Liver (tissue), 9 donors: ENCODE results near the gene ARHGAP28. TPM values are rescaled to one million over a fixed set of nuclear protein-coding genes. Genes with fewer than 3 reads are reported as not detected.

Experiments
- DNase-seq: peaks from one replicate; pipeline ENCODE4 v3.0.0-alpha.2; 2017; ENCODE audit warnings: low spot score
- H3K27ac ChIP-seq, 2 donors: one replicate each; pipeline ENCODE4 v1.7.0; 2013; ENCODE audit warnings: inconsistent platforms in 2 of 2, low read length in 2 of 2, control low read depth in 1 of 2, low read depth in 1 of 2, mild to moderate bottlenecking in 1 of 2
- H3K27me3 ChIP-seq, 4 donors: one replicate each; pipeline versions ENCODE4 v1.6.1 to v1.7.0; 2013; ENCODE audit warnings: low read length in 3 of 4, inconsistent platforms in 1 of 4, mild to moderate bottlenecking in 1 of 4, moderate library complexity in 1 of 4; ENCODE audit not compliant: control insufficient read depth in 4 of 4, insufficient read depth in 4 of 4
- H3K36me3 ChIP-seq, 4 donors: one replicate each; pipeline versions ENCODE4 v1.6.1 to v1.7.0; 2013; ENCODE audit warnings: low read length in 3 of 4, mild to moderate bottlenecking in 3 of 4, low read depth in 1 of 4, moderate library complexity in 1 of 4; ENCODE audit not compliant: control insufficient read depth in 4 of 4, insufficient read depth in 3 of 4
- H3K4me1 ChIP-seq, 4 donors: one replicate each; pipeline versions ENCODE4 v1.6.1 to v1.7.0; 2013; ENCODE audit warnings: low read length in 3 of 4, mild to moderate bottlenecking in 3 of 4, moderate library complexity in 1 of 4; ENCODE audit not compliant: control insufficient read depth in 4 of 4, insufficient read depth in 4 of 4
- H3K4me3 ChIP-seq, 3 donors: one replicate each; pipeline versions ENCODE4 v1.6.1 to v1.7.0; 2013; ENCODE audit warnings: low read length in 3 of 3, control low read depth in 1 of 3, low read depth in 1 of 3, mild to moderate bottlenecking in 1 of 3
- H3K9ac ChIP-seq, 2 donors: one replicate each; pipeline ENCODE4 v1.7.0; 2013; ENCODE audit warnings: low read length in 2 of 2, mild to moderate bottlenecking in 2 of 2, moderate library complexity in 2 of 2, control low read depth in 1 of 2, low read depth in 1 of 2
- H3K9me3 ChIP-seq, 4 donors: one replicate each; pipeline versions ENCODE4 v1.6.1 to v1.7.0; 2013; ENCODE audit warnings: low read length in 3 of 4; ENCODE audit not compliant: control insufficient read depth in 4 of 4
- ATF3 ChIP-seq: IDR thresholded peaks from 2 replicates; pipeline ENCODE4 v1.6.1; 2016; ENCODE audit warnings: antibody characterized with exemption
- CTCF ChIP-seq: fragments of 150-350 bp; IDR thresholded peaks from 2 replicates; pipeline ENCODE4 v1.5.1; 2017; ENCODE audit warnings: improper control_type of control experiment, low read depth, low read length; ENCODE audit not compliant: missing input control
- FOXA1 ChIP-seq: IDR thresholded peaks from 2 replicates; pipeline ENCODE4 v1.6.1; 2016; ENCODE audit warnings: antibody characterized with exemption
- FOXA2 ChIP-seq: IDR thresholded peaks from 2 replicates; pipeline ENCODE4 v1.6.1; 2016; ENCODE audit warnings: antibody characterized with exemption
- GABPA ChIP-seq, 2 donors: IDR thresholded peaks in 1 of 2; conservative IDR thresholded peaks in 1 of 2; 2 replicates each; pipeline ENCODE4 v1.6.1; 2016; ENCODE audit warnings: antibody characterized with exemption in 2 of 2, mild to moderate bottlenecking in 1 of 2, moderate library complexity in 1 of 2
- HNF4G ChIP-seq: IDR thresholded peaks from 2 replicates; pipeline ENCODE4 v1.6.1; 2016; ENCODE audit warnings: antibody characterized with exemption
- MAX ChIP-seq: IDR thresholded peaks from 2 replicates; pipeline ENCODE4 v1.6.1; 2016; ENCODE audit warnings: antibody characterized with exemption
- RAD21 ChIP-seq, 2 donors: IDR thresholded peaks; 2 replicates each; pipeline ENCODE4 v1.6.1; 2016; ENCODE audit warnings: antibody characterized with exemption in 2 of 2, mild to moderate bottlenecking in 2 of 2
- REST ChIP-seq: IDR thresholded peaks from 2 replicates; pipeline ENCODE4 v1.6.1; 2016; ENCODE audit warnings: antibody characterized with exemption, mild to moderate bottlenecking
- RXRA ChIP-seq, 2 donors: IDR thresholded peaks; 2 replicates each; pipeline ENCODE4 v1.6.1; 2017 to 2018; ENCODE audit warnings: antibody characterized with exemption in 2 of 2, mild to moderate bottlenecking in 1 of 2
- SP1 ChIP-seq: IDR thresholded peaks from 2 replicates; pipeline ENCODE4 v1.6.1; 2018; ENCODE audit warnings: antibody characterized with exemption, mild to moderate bottlenecking
- YY1 ChIP-seq: IDR thresholded peaks from 2 replicates; pipeline ENCODE4 v1.6.1; 2016; ENCODE audit warnings: antibody characterized with exemption, mild to moderate bottlenecking
- whole genome bisulfite sequencing: extraction: QIAGEN DNeasy Blood & Tissue Kit; methylation state at CpG from one replicate; pipeline ENCODE4 v1.1.7; 2013; 5-methylcytosine and 5-hydroxymethylcytosine counted together
- polyA plus RNA-seq, 2 donors: library from polyadenylated mRNA; stranded (reverse) in 1 of 2; unstranded in 1 of 2; fragments of 200-250 nt in 1 of 2; fragments of >200 nt in 1 of 2; fragmentation: Nextera tagmentation in 1 of 2; extraction: Ambion mirVana in 1 of 2; gene quantifications; one replicate each; pipeline versions ENCODE4 v1.2.1 to v1.2.3, GENCODE V29; 2013 to 2015
- total RNA-seq, 2 donors: library from RNA; depleted of rRNA; stranded (reverse); fragments of >200 nt; gene quantifications; one replicate each; pipeline ENCODE4 v1.2.3, GENCODE V29; 2014
- TF ChIP-seq, protein P1 (sequence below): IDR thresholded peaks from 2 replicates; pipeline ENCODE4 v1.6.1; 2016; ENCODE audit warnings: antibody characterized with exemption
- donor health status: healthy.
- donor health status: healthy.
- donor health status: healthy.
- donor health status: healthy.
- donor health status: healthy.

The ARHGAP28 gene
- total and polyA plus RNA-seq, 4 donors = 0.14 to 2.1 (median 0.69) TPM

DNA sequence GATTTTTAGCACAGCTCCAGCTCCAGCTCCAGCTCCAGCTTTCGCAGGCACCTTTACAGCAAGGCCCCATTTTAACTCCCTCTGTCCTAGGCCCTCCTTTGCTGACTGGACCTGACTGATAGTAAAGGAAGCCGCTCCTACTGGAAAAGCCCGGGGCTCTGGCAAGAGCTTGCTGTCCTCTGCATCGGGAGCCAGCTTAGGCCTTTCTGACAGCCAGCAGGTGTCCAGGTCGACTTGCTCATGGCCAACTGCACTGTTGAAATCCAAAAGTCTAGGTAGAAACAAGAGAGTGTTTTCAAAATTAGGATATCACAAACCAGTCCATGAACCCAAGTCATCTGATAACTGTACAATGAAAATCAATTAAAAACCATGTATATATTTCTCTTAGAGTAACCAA, 227.0 kb downstream of the ARHGAP28 start:
- Histone ChIP-seq H3K36me3 (no peaks in the 10 kb centered on the region), H3K27me3 (peaks cover 0 to 2% (median 0%) of the 10 kb centered on the region in 4 donors), H3K9ac (no peak overlapping the region), H3K4me1 (no peaks in the 10 kb centered on the region), H3K9me3 (peaks cover 0 to 2% (median 0%) of the 10 kb centered on the region in 4 donors), H3K4me3 (no peak overlapping the region), H3K27ac (no peak overlapping the region)
- DNase-seq = no peak
- WGBS = 93% methylated on average over 5 of the region's 5 CpGs
- TF ChIP-seq ATF3 = no peak
- TF ChIP-seq FOXA2 = no peak
- no peak for TF ChIP-seq RAD21 (IDR thresholded peaks at IDR 0.05)

GRCh38 chr18:6956999-6957398, 227.5 kb downstream of the ARHGAP28 start:
- H3K9ac ChIP-seq = no peak overlapping the region
- H3K27me3 ChIP-seq = peaks cover 0 to 2% (median 0%) of the 10 kb centered on the region in 4 donors
- no peak overlapping the region for H3K4me3 ChIP-seq
- TF ChIP-seq GABPA (IDR thresholded peaks at IDR 0.05 in 1 of 2, conservative IDR thresholded peaks at IDR 0.05 in 1 of 2) (no peak), FOXA1 (no peak), CTCF (no peak), REST (no peak), FOXA2 (no peak), MAX (no peak), RXRA (IDR thresholded peaks at IDR 0.05) (no peak), YY1 (no peak), RAD21 (IDR thresholded peaks at IDR 0.05) (no peak), ATF3 (no peak), SP1 (no peak), HNF4G (no peak)
- TF ChIP-seq, protein P1, sequence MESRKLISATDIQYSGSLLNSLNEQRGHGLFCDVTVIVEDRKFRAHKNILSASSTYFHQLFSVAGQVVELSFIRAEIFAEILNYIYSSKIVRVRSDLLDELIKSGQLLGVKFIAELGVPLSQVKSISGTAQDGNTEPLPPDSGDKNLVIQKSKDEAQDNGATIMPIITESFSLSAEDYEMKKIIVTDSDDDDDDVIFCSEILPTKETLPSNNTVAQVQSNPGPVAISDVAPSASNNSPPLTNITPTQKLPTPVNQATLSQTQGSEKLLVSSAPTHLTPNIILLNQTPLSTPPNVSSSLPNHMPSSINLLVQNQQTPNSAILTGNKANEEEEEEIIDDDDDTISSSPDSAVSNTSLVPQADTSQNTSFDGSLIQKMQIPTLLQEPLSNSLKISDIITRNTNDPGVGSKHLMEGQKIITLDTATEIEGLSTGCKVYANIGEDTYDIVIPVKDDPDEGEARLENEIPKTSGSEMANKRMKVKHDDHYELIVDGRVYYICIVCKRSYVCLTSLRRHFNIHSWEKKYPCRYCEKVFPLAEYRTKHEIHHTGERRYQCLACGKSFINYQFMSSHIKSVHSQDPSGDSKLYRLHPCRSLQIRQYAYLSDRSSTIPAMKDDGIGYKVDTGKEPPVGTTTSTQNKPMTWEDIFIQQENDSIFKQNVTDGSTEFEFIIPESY = no peak
- H3K4me1 ChIP-seq = no peaks in the 10 kb centered on the region
- DNase-seq = no peak
- peaks cover 0 to 2% (median 0%) of the 10 kb centered on the region in 4 donors for H3K9me3 ChIP-seq
- no peak overlapping the region for H3K27ac ChIP-seq
- WGBS = 92% methylated on average over 12 of the region's 12 CpGs
- no peaks in the 10 kb centered on the region for H3K36me3 ChIP-seq
